DND-41 (cell line): Measurements from ENCODE around the gene NID2.

Source experiments
- ATAC-seq: fragments of 200-7000 bp; cut with Tn5 transposase; 3 replicates; pipeline ENCODE4 v1.9.1; 2021; ENCODE audit warnings: low read depth; ENCODE audit not compliant: insufficient read depth
- DNase-seq: peaks from one replicate; pipeline ENCODE4 v3.0.0-alpha.2; 2020
- H2AFZ ChIP-seq: 2 replicates; pipeline ENCODE4 v1.6.0; 2012; ENCODE audit warnings: low read depth, low read length
- H3K27ac ChIP-seq: 2 replicates; pipeline ENCODE4 v1.5.1; 2012; ENCODE audit warnings: low read length, inconsistent platforms
- H3K27me3 ChIP-seq: fragments of 200-600 bp; sonication (generic); 2 replicates; pipeline ENCODE4 v1.6.0; 2012; ENCODE audit warnings: low read length, mild to moderate bottlenecking, inconsistent platforms; ENCODE audit not compliant: insufficient read depth, poor library complexity
- H3K36me3 ChIP-seq: 2 replicates; pipeline ENCODE4 v1.5.1; 2012; ENCODE audit warnings: low read length, inconsistent platforms; ENCODE audit not compliant: insufficient read depth
- H3K4me1 ChIP-seq: 2 replicates; pipeline ENCODE4 v1.5.1; 2012; ENCODE audit warnings: mild to moderate bottlenecking, low read length; ENCODE audit not compliant: insufficient read depth
- H3K4me2 ChIP-seq: 2 replicates; pipeline ENCODE4 v1.6.0; 2012; ENCODE audit warnings: mild to moderate bottlenecking, moderate library complexity, low read length, inconsistent platforms; ENCODE audit not compliant: insufficient read depth
- H3K4me3 ChIP-seq, 2 experiments: fragments of 200-600 bp in 1 of 2; shearing (Covaris generic) in 1 of 2; 2 replicates each; pipeline ENCODE4 v1.5.1; 2012 to 2016; ENCODE audit warnings: inconsistent platforms in 2 of 2, low read length in 2 of 2, mild to moderate bottlenecking in 2 of 2, low read depth in 1 of 2, moderate library complexity in 1 of 2
- H3K79me2 ChIP-seq: 2 replicates; pipeline ENCODE4 v1.6.0; 2012; ENCODE audit warnings: low read length, inconsistent platforms; ENCODE audit not compliant: insufficient read depth
- H3K9ac ChIP-seq: 2 replicates; pipeline ENCODE4 v1.6.0; 2012; ENCODE audit warnings: low read depth, mild to moderate bottlenecking, inconsistent platforms, low read length, moderate library complexity
- H3K9me3 ChIP-seq: 2 replicates; pipeline ENCODE4 v1.5.1; 2012; ENCODE audit warnings: low read length, moderate library complexity, mild to moderate bottlenecking, inconsistent platforms; ENCODE audit not compliant: insufficient read depth, severe bottlenecking
- H4K20me1 ChIP-seq: 2 replicates; pipeline ENCODE4 v1.6.0; 2012; ENCODE audit warnings: low read length; ENCODE audit not compliant: insufficient read depth
- EZH2 ChIP-seq: IDR thresholded peaks from 3 replicates; pipeline ENCODE4 v1.6.1; 2012; ENCODE audit warnings: borderline replicate concordance, low read depth, mild to moderate bottlenecking, moderate library complexity, low read length, inconsistent platforms; ENCODE audit not compliant: severe bottlenecking
- TF ChIP-seq, protein P1 (sequence below): IDR thresholded peaks from 2 replicates; pipeline ENCODE4 v1.5.1; 2012; ENCODE audit warnings: borderline replicate concordance, low read length, moderate library complexity, mild to moderate bottlenecking; ENCODE audit not compliant: poor library complexity, severe bottlenecking; ENCODE audit errors: extremely low read depth

NID2 gene

GRCh38 chr14:52079239-52079959 is 10.5 kb upstream of the NID2 start:
- Histone ChIP-seq H3K27ac (no peak overlapping the region), H4K20me1 (no peaks in the 10 kb centered on the region), H2AFZ (no peak overlapping the region), H3K36me3 (no peaks in the 10 kb centered on the region), H3K4me3 (no peak overlapping the region), H3K4me1 (no peaks in the 10 kb centered on the region), H3K9ac (no peak overlapping the region), H3K27me3 (no peaks in the 10 kb centered on the region), H3K9me3 (peaks cover 3% of the 10 kb centered on the region), H3K79me2 (no peaks in the 10 kb centered on the region), H3K4me2 (no peak overlapping the region)
- ATAC-seq (no peak), DNase-seq (no peak)
- TF ChIP-seq EZH2 = no peak
- TF ChIP-seq, protein P1, sequence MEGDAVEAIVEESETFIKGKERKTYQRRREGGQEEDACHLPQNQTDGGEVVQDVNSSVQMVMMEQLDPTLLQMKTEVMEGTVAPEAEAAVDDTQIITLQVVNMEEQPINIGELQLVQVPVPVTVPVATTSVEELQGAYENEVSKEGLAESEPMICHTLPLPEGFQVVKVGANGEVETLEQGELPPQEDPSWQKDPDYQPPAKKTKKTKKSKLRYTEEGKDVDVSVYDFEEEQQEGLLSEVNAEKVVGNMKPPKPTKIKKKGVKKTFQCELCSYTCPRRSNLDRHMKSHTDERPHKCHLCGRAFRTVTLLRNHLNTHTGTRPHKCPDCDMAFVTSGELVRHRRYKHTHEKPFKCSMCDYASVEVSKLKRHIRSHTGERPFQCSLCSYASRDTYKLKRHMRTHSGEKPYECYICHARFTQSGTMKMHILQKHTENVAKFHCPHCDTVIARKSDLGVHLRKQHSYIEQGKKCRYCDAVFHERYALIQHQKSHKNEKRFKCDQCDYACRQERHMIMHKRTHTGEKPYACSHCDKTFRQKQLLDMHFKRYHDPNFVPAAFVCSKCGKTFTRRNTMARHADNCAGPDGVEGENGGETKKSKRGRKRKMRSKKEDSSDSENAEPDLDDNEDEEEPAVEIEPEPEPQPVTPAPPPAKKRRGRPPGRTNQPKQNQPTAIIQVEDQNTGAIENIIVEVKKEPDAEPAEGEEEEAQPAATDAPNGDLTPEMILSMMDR = no peak

DNA sequence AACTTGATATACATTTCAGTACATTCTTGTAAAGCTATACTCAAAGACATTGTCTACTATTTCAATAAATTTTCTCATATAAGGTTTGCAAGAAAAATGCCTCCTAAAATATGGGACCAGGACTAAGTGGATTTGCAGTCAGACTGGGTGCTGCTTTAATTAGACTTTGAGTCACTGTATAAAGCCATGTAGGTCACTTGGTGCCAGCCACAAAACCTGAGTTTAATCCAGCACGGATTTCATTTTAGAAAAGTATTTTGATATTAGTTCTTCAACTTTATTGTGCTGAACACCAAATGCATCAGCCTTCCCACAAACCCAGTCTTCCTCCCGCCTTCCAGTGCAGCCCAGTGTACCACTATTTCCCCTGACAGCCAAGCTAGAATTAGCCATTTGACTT is 9.9 kb upstream of the NID2 start:
- DNase-seq = no peak
- no peak overlapping the region for H3K4me3 ChIP-seq
- H4K20me1 ChIP-seq = no peaks in the 10 kb centered on the region
- H3K27me3 ChIP-seq = no peaks in the 10 kb centered on the region
- no peak overlapping the region for H2AFZ ChIP-seq
- no peak overlapping the region for H3K4me2 ChIP-seq
- TF ChIP-seq, protein P1 = no peak
- TF ChIP-seq EZH2 = no peak
- H3K36me3 ChIP-seq = no peaks in the 10 kb centered on the region
- no peak overlapping the region for H3K9ac ChIP-seq
- H3K27ac ChIP-seq = no peak overlapping the region
- H3K79me2 ChIP-seq = no peaks in the 10 kb centered on the region
- ATAC-seq = no peak
- H3K4me1 ChIP-seq = no peaks in the 10 kb centered on the region
- H3K9me3 ChIP-seq = no peaks in the 10 kb centered on the region

- no peaks in the 10 kb centered on the region for H3K79me2 ChIP-seq
- no peaks in the 10 kb centered on the region for H3K9me3 ChIP-seq
- H3K27ac ChIP-seq = no peak overlapping the region
- H4K20me1 ChIP-seq = no peaks in the 10 kb centered on the region
- H3K4me3 ChIP-seq = no peak overlapping the region
- no peaks in the 10 kb centered on the region for H3K36me3 ChIP-seq
- peaks cover 6% of the 10 kb centered on the region for H3K4me1 ChIP-seq
- H3K9ac ChIP-seq = no peak overlapping the region
- H3K4me2 ChIP-seq = no peak overlapping the region
- no peaks in the 10 kb centered on the region for H3K27me3 ChIP-seq
- DNase-seq (no peak), ATAC-seq (no peak)
- H2AFZ ChIP-seq = no peak overlapping the region
- no peak for TF ChIP-seq EZH2
These were observed 9.3 kb upstream of the NID2 start for GRCh38 chr14:52078095-52078531.

DNA sequence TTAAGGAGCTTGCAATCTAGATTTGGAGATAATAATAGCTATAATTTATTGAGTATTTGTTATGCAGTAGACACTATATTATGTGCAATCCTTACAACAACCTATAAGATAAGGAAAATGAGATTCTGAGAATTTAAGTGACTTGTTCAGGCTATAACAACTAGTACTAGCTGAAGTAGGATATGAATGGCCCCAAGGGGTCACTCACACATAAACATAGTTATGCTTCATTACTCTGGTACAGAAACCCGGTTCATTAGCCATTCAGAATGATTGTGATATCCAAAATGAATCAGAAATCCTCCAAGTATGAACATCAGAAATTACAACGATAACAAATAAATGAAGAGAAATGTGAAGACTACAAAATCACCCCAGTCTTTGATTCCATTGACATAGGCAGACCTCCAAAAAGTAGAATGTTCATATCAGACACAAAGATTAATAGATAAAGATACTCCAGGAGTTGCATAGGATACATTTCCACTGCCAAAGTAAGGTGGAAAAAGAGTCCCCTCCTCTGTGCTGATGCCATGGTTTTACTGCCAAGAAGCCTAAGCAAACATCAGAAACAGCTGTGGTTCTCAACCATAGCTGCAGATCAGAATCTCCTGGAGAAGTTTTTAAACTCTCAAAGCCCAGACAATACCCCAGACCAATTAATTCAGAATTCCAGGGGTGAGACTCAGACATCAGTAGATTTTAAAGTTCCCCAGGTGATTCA is 8.6 kb upstream of the NID2 start:
- Histone ChIP-seq H3K9me3 (no peaks in the 10 kb centered on the region), H3K36me3 (no peaks in the 10 kb centered on the region), H4K20me1 (no peaks in the 10 kb centered on the region), H3K27me3 (no peaks in the 10 kb centered on the region), H3K79me2 (no peaks in the 10 kb centered on the region), H3K4me3 (no peak overlapping the region), H3K27ac (no peak overlapping the region), H3K9ac (no peak overlapping the region), H3K4me2 (no peak overlapping the region), H3K4me1 (peaks cover 8% of the 10 kb centered on the region), H2AFZ (no peak overlapping the region)
- TF ChIP-seq, protein P1 = no peak
- TF ChIP-seq EZH2 = no peak
- no peak for DNase-seq
- ATAC-seq = no peak
